Brain microvascular endothelial cell (primary cell): ENCODE results near the gene SLC25A33.

Experiments used
- DNase-seq: peaks from one replicate; pipeline ENCODE4 v3.0.0-alpha.2; 2020
- H3K27ac ChIP-seq: fragments of 250-450 bp; sonication (Bioruptor Pico); 2 replicates; pipeline ENCODE4 v1.5.1; 2020; ENCODE audit warnings: mild to moderate bottlenecking, moderate library complexity
- H3K27me3 ChIP-seq: fragments of 250-450 bp; sonication (Bioruptor Pico); replicated peaks from 2 replicates; pipeline ENCODE4 v1.5.1; 2020; ENCODE audit warnings: mild to moderate bottlenecking
- H3K36me3 ChIP-seq: fragments of 250-450 bp; sonication (Bioruptor Pico); replicated peaks from 2 replicates; pipeline ENCODE4 v1.5.1; 2020; ENCODE audit warnings: mild to moderate bottlenecking
- H3K4me3 ChIP-seq: 2 replicates; pipeline ENCODE4 v1.5.1; 2011; ENCODE audit warnings: low read depth, mild to moderate bottlenecking, control low read depth, low read length, moderate library complexity
- in situ Hi-C: cut with HindIII; loops from 2 replicates; pipeline ENCODE4 v1.10.0; 2017; ENCODE audit warnings: low sequenced_read_pairs, low pct_ligation_motif_present
- TF ChIP-seq, protein P1 (sequence below): IDR thresholded peaks from 2 replicates; pipeline ENCODE4 v1.5.1; 2011; ENCODE audit warnings: low read depth, mild to moderate bottlenecking, moderate library complexity, low read length, control low read depth, inconsistent platforms; ENCODE audit errors: missing control alignments

The SLC25A33 gene

DNA sequence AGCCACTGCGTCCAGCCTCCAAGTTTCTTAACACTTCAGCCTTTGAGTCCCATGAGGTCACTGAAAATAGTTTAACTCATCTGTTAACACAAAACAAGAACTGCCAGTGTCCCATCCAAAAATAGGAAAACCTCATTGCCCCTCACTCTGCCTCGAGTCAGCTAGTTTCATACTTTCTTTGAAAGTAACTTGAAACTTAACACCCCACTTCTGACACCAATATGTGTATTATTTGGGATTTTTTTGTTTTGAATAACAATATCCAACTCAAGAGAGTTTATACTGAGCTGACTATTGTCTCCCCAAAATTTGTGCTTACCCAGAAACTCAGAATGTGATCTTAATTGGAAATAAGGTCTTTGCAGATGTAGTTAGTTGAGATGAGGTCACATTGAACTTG is 95.3 kb downstream of the SLC25A33 start:
- in situ Hi-C loops: no loop called here

More for the DNA sequence above, 95.3 kb downstream of the SLC25A33 start:
- Histone ChIP-seq H3K4me3 (no peak overlapping the region), H3K36me3 (no peaks in the 10 kb centered on the region), H3K27ac (no peak overlapping the region), H3K27me3 (no peaks in the 10 kb centered on the region)
- TF ChIP-seq, protein P1, sequence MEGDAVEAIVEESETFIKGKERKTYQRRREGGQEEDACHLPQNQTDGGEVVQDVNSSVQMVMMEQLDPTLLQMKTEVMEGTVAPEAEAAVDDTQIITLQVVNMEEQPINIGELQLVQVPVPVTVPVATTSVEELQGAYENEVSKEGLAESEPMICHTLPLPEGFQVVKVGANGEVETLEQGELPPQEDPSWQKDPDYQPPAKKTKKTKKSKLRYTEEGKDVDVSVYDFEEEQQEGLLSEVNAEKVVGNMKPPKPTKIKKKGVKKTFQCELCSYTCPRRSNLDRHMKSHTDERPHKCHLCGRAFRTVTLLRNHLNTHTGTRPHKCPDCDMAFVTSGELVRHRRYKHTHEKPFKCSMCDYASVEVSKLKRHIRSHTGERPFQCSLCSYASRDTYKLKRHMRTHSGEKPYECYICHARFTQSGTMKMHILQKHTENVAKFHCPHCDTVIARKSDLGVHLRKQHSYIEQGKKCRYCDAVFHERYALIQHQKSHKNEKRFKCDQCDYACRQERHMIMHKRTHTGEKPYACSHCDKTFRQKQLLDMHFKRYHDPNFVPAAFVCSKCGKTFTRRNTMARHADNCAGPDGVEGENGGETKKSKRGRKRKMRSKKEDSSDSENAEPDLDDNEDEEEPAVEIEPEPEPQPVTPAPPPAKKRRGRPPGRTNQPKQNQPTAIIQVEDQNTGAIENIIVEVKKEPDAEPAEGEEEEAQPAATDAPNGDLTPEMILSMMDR: no peak
- DNase-seq: no peak
